WTC11 (cell line): ENCODE measurements around the gene CRABP2. TPM values are rescaled to one million over a fixed set of nuclear protein-coding genes. Genes with fewer than 3 reads are reported as not detected.

Experiments
- CREB1 ChIP-seq: sonication (generic); formaldehyde crosslinking; IDR thresholded peaks from 2 replicates; pipeline ENCODE4 v1.8.0; 2023; ENCODE audit warnings: mild to moderate bottlenecking, missing genetic modification reagents
- CREM ChIP-seq: sonication (generic); formaldehyde crosslinking; IDR thresholded peaks from 2 replicates; pipeline ENCODE4 v1.8.1; 2022; ENCODE audit warnings: mild to moderate bottlenecking, missing genetic modification reagents, moderate library complexity
- IRF2 ChIP-seq: sonication (generic); formaldehyde crosslinking; IDR thresholded peaks from 2 replicates; pipeline ENCODE4 v1.8.0; 2022; ENCODE audit warnings: low read depth, missing genetic modification reagents, borderline replicate concordance
- JAZF1 ChIP-seq: fragments of 250-450 bp; sonication (Bioruptor Pico); IDR thresholded peaks from 2 replicates; pipeline ENCODE4 v1.9.0; 2021; ENCODE audit warnings: moderate library complexity, mild to moderate bottlenecking, inconsistent platforms
- KAT7 ChIP-seq: sonication (generic); formaldehyde crosslinking; IDR thresholded peaks from 2 replicates; pipeline ENCODE4 v1.8.1; 2023; ENCODE audit warnings: missing genetic modification reagents, mild to moderate bottlenecking, borderline replicate concordance
- MXD4 ChIP-seq: fragments of 250-450 bp; sonication (Bioruptor Pico); IDR thresholded peaks from 2 replicates; pipeline ENCODE4 v1.8.0; 2021; ENCODE audit warnings: mild to moderate bottlenecking, moderate library complexity, borderline replicate concordance
- NR2C2 ChIP-seq: sonication (generic); formaldehyde crosslinking; IDR thresholded peaks from 2 replicates; pipeline ENCODE4 v1.8.0; 2022; ENCODE audit warnings: mild to moderate bottlenecking, missing genetic modification reagents
- RORB ChIP-seq: fragments of 250-450 bp; sonication (Bioruptor Pico); IDR thresholded peaks from 2 replicates; pipeline ENCODE4 v1.9.0; 2021; ENCODE audit warnings: mild to moderate bottlenecking
- SOX15 ChIP-seq: fragments of 250-450 bp; sonication (Bioruptor Pico); IDR thresholded peaks from 2 replicates; pipeline ENCODE4 v1.9.0; 2021; ENCODE audit warnings: mild to moderate bottlenecking
- SP1 ChIP-seq: sonication (generic); formaldehyde crosslinking; conservative IDR thresholded peaks from 2 replicates; pipeline ENCODE4 v1.8.1; 2022; ENCODE audit warnings: missing genetic modification reagents
- TEAD1 ChIP-seq: sonication (generic); formaldehyde crosslinking; IDR thresholded peaks from 2 replicates; pipeline ENCODE4 v1.8.0; 2022; ENCODE audit warnings: mild to moderate bottlenecking, missing genetic modification reagents
- ZNF219 ChIP-seq: sonication (generic); formaldehyde crosslinking; IDR thresholded peaks from 2 replicates; pipeline ENCODE4 v1.8.0; 2023; ENCODE audit warnings: missing genetic modification reagents, mild to moderate bottlenecking, borderline replicate concordance
- ZNF263 ChIP-seq: sonication (generic); formaldehyde crosslinking; IDR thresholded peaks from 2 replicates; pipeline ENCODE4 v1.8.1; 2022; ENCODE audit warnings: low read depth, mild to moderate bottlenecking, moderate library complexity, missing genetic modification reagents
- ZNF423 ChIP-seq: fragments of 250-450 bp; sonication (Bioruptor Pico); IDR thresholded peaks from 2 replicates; pipeline ENCODE4 v2.1.2; 2022; ENCODE audit warnings: mild to moderate bottlenecking, moderate library complexity
- ZNF671 ChIP-seq: fragments of 250-450 bp; sonication (Bioruptor Pico); IDR thresholded peaks from 2 replicates; pipeline ENCODE4 v1.8.0; 2021; ENCODE audit warnings: mild to moderate bottlenecking
- total RNA-seq: library from RNA; stranded (reverse); gene quantifications from 3 replicates; pipeline ENCODE4 v1.2.3, GENCODE V29; 2021
- TF ChIP-seq, protein P1 (sequence below): sonication (generic); formaldehyde crosslinking; IDR thresholded peaks from 2 replicates; pipeline ENCODE4 v1.8.0; 2022; ENCODE audit warnings: mild to moderate bottlenecking, missing genetic modification reagents
- TF ChIP-seq, protein P2 (sequence below): fragments of 250-450 bp; sonication (Bioruptor Pico); IDR thresholded peaks from 2 replicates; pipeline ENCODE4 v1.9.0; 2021; ENCODE audit warnings: mild to moderate bottlenecking, borderline replicate concordance
- TF ChIP-seq, protein P3 (sequence below): sonication (generic); formaldehyde crosslinking; conservative IDR thresholded peaks from 2 replicates; pipeline ENCODE4 v1.8.1; 2023; ENCODE audit warnings: mild to moderate bottlenecking, low read depth, missing genetic modification reagents, moderate library complexity
- TF ChIP-seq, protein P4 (sequence below): sonication (generic); formaldehyde crosslinking; IDR thresholded peaks from 2 replicates; pipeline ENCODE4 v1.8.1; 2023; ENCODE audit warnings: mild to moderate bottlenecking, missing genetic modification reagents, borderline replicate concordance
- TF ChIP-seq, protein P5 (sequence below): sonication (generic); formaldehyde crosslinking; IDR thresholded peaks from 2 replicates; pipeline ENCODE4 v1.8.1; 2022; ENCODE audit warnings: low read depth, mild to moderate bottlenecking, moderate library complexity, missing genetic modification reagents, borderline replicate concordance
- TF ChIP-seq, protein P6 (sequence below): sonication (generic); formaldehyde crosslinking; IDR thresholded peaks from 2 replicates; pipeline ENCODE4 v1.8.0; 2023; ENCODE audit warnings: missing genetic modification reagents, mild to moderate bottlenecking, borderline replicate concordance

The CRABP2 gene
- total RNA-seq, 1 experiment from 2014 or later: 135 TPM

DNA sequence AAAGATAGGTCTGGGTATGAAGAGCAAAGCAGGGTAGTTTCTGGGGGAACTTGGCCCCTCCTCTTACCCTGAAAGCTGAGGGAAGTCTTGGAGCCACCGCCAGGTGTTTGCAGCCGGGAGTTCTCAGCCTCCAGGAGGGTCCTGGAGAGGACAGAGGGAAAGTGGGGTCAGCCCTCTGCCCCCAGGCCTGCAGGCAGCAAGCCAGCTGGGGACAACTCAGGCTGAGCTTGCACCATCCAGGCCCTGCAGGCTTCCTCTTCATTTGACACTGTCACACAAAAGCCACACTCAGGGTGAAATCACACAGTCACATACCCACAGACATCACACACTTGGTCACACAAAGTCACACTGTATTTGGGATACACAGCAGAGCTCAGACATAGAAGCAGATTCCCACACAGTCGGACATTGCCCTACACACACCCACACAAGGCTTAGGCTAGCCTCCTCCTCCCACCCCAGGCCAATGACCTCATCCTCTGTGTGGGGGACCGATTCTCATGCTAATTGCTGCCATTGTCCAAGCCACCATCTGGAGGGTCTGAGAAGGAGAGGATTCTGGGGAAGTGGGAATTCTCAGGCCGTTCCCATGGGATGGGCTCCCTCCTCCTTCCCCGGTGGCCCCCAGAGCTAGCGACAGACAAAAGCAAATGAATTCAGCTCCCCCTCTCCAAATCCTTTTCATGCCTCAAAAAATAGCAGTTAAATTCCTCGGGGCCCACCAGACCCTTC is 31.8 kb downstream of the CRABP2 start (continued):
- TF ChIP-seq, protein P1, sequence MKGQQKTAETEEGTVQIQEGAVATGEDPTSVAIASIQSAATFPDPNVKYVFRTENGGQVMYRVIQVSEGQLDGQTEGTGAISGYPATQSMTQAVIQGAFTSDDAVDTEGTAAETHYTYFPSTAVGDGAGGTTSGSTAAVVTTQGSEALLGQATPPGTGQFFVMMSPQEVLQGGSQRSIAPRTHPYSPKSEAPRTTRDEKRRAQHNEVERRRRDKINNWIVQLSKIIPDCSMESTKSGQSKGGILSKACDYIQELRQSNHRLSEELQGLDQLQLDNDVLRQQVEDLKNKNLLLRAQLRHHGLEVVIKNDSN (CRISPR knock-in tag): no peak
- TF ChIP-seq NR2C2 (CRISPR knock-in tag) (no peak), CREM (CRISPR knock-in tag) (no peak), SP1 (CRISPR knock-in tag) (peak; percentile 79), MXD4 (no peak), SOX15 (no peak), ZNF671 (CRISPR knock-in tag) (no peak), ZNF423 (no peak), IRF2 (CRISPR knock-in tag) (no peak), CREB1 (no peak), TEAD1 (CRISPR knock-in tag) (peak; percentile 83; the same call in 1 of the 2 replicates), KAT7 (CRISPR knock-in tag) (no peak), JAZF1 (CRISPR knock-in tag) (no peak), RORB (CRISPR knock-in tag) (no peak), ZNF263 (CRISPR knock-in tag) (no peak), ZNF219 (CRISPR knock-in tag) (no peak)
- TF ChIP-seq, protein P2, sequence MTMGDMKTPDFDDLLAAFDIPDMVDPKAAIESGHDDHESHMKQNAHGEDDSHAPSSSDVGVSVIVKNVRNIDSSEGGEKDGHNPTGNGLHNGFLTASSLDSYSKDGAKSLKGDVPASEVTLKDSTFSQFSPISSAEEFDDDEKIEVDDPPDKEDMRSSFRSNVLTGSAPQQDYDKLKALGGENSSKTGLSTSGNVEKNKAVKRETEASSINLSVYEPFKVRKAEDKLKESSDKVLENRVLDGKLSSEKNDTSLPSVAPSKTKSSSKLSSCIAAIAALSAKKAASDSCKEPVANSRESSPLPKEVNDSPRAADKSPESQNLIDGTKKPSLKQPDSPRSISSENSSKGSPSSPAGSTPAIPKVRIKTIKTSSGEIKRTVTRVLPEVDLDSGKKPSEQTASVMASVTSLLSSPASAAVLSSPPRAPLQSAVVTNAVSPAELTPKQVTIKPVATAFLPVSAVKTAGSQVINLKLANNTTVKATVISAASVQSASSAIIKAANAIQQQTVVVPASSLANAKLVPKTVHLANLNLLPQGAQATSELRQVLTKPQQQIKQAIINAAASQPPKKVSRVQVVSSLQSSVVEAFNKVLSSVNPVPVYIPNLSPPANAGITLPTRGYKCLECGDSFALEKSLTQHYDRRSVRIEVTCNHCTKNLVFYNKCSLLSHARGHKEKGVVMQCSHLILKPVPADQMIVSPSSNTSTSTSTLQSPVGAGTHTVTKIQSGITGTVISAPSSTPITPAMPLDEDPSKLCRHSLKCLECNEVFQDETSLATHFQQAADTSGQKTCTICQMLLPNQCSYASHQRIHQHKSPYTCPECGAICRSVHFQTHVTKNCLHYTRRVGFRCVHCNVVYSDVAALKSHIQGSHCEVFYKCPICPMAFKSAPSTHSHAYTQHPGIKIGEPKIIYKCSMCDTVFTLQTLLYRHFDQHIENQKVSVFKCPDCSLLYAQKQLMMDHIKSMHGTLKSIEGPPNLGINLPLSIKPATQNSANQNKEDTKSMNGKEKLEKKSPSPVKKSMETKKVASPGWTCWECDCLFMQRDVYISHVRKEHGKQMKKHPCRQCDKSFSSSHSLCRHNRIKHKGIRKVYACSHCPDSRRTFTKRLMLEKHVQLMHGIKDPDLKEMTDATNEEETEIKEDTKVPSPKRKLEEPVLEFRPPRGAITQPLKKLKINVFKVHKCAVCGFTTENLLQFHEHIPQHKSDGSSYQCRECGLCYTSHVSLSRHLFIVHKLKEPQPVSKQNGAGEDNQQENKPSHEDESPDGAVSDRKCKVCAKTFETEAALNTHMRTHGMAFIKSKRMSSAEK (CRISPR knock-in tag): no peak
- TF ChIP-seq, protein P3, sequence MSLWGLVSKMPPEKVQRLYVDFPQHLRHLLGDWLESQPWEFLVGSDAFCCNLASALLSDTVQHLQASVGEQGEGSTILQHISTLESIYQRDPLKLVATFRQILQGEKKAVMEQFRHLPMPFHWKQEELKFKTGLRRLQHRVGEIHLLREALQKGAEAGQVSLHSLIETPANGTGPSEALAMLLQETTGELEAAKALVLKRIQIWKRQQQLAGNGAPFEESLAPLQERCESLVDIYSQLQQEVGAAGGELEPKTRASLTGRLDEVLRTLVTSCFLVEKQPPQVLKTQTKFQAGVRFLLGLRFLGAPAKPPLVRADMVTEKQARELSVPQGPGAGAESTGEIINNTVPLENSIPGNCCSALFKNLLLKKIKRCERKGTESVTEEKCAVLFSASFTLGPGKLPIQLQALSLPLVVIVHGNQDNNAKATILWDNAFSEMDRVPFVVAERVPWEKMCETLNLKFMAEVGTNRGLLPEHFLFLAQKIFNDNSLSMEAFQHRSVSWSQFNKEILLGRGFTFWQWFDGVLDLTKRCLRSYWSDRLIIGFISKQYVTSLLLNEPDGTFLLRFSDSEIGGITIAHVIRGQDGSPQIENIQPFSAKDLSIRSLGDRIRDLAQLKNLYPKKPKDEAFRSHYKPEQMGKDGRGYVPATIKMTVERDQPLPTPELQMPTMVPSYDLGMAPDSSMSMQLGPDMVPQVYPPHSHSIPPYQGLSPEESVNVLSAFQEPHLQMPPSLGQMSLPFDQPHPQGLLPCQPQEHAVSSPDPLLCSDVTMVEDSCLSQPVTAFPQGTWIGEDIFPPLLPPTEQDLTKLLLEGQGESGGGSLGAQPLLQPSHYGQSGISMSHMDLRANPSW: no peak
- TF ChIP-seq, protein P4, sequence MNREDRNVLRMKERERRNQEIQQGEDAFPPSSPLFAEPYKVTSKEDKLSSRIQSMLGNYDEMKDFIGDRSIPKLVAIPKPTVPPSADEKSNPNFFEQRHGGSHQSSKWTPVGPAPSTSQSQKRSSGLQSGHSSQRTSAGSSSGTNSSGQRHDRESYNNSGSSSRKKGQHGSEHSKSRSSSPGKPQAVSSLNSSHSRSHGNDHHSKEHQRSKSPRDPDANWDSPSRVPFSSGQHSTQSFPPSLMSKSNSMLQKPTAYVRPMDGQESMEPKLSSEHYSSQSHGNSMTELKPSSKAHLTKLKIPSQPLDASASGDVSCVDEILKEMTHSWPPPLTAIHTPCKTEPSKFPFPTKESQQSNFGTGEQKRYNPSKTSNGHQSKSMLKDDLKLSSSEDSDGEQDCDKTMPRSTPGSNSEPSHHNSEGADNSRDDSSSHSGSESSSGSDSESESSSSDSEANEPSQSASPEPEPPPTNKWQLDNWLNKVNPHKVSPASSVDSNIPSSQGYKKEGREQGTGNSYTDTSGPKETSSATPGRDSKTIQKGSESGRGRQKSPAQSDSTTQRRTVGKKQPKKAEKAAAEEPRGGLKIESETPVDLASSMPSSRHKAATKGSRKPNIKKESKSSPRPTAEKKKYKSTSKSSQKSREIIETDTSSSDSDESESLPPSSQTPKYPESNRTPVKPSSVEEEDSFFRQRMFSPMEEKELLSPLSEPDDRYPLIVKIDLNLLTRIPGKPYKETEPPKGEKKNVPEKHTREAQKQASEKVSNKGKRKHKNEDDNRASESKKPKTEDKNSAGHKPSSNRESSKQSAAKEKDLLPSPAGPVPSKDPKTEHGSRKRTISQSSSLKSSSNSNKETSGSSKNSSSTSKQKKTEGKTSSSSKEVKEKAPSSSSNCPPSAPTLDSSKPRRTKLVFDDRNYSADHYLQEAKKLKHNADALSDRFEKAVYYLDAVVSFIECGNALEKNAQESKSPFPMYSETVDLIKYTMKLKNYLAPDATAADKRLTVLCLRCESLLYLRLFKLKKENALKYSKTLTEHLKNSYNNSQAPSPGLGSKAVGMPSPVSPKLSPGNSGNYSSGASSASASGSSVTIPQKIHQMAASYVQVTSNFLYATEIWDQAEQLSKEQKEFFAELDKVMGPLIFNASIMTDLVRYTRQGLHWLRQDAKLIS: no peak
- TF ChIP-seq, protein P5, sequence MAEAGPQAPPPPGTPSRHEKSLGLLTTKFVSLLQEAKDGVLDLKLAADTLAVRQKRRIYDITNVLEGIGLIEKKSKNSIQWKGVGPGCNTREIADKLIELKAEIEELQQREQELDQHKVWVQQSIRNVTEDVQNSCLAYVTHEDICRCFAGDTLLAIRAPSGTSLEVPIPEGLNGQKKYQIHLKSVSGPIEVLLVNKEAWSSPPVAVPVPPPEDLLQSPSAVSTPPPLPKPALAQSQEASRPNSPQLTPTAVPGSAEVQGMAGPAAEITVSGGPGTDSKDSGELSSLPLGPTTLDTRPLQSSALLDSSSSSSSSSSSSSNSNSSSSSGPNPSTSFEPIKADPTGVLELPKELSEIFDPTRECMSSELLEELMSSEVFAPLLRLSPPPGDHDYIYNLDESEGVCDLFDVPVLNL (CRISPR knock-in tag): no peak
- TF ChIP-seq, protein P6, sequence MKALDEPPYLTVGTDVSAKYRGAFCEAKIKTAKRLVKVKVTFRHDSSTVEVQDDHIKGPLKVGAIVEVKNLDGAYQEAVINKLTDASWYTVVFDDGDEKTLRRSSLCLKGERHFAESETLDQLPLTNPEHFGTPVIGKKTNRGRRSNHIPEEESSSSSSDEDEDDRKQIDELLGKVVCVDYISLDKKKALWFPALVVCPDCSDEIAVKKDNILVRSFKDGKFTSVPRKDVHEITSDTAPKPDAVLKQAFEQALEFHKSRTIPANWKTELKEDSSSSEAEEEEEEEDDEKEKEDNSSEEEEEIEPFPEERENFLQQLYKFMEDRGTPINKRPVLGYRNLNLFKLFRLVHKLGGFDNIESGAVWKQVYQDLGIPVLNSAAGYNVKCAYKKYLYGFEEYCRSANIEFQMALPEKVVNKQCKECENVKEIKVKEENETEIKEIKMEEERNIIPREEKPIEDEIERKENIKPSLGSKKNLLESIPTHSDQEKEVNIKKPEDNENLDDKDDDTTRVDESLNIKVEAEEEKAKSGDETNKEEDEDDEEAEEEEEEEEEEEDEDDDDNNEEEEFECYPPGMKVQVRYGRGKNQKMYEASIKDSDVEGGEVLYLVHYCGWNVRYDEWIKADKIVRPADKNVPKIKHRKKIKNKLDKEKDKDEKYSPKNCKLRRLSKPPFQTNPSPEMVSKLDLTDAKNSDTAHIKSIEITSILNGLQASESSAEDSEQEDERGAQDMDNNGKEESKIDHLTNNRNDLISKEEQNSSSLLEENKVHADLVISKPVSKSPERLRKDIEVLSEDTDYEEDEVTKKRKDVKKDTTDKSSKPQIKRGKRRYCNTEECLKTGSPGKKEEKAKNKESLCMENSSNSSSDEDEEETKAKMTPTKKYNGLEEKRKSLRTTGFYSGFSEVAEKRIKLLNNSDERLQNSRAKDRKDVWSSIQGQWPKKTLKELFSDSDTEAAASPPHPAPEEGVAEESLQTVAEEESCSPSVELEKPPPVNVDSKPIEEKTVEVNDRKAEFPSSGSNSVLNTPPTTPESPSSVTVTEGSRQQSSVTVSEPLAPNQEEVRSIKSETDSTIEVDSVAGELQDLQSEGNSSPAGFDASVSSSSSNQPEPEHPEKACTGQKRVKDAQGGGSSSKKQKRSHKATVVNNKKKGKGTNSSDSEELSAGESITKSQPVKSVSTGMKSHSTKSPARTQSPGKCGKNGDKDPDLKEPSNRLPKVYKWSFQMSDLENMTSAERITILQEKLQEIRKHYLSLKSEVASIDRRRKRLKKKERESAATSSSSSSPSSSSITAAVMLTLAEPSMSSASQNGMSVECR (CRISPR knock-in tag): no peak; the same call in 1 of the 2 replicates
